DND-41 (cell line): ENCODE data around the gene SNAP25.
A peak's percentile ranks its signal among the peaks of the same experiment; 100 is the strongest.

ENCODE experiments used
- ATAC-seq: fragments of 200-7000 bp; cut with Tn5 transposase; 3 replicates; pipeline ENCODE4 v1.9.1; 2021; ENCODE audit warnings: low read depth; ENCODE audit not compliant: insufficient read depth
- DNase-seq: peaks from one replicate; pipeline ENCODE4 v3.0.0-alpha.2; 2020
- H2AFZ ChIP-seq: 2 replicates; pipeline ENCODE4 v1.6.0; 2012; ENCODE audit warnings: low read depth, low read length
- H3K27ac ChIP-seq: 2 replicates; pipeline ENCODE4 v1.5.1; 2012; ENCODE audit warnings: low read length, inconsistent platforms
- H3K27me3 ChIP-seq: fragments of 200-600 bp; sonication (generic); 2 replicates; pipeline ENCODE4 v1.6.0; 2012; ENCODE audit warnings: low read length, mild to moderate bottlenecking, inconsistent platforms; ENCODE audit not compliant: insufficient read depth, poor library complexity
- H3K36me3 ChIP-seq: 2 replicates; pipeline ENCODE4 v1.5.1; 2012; ENCODE audit warnings: low read length, inconsistent platforms; ENCODE audit not compliant: insufficient read depth
- H3K4me1 ChIP-seq: 2 replicates; pipeline ENCODE4 v1.5.1; 2012; ENCODE audit warnings: mild to moderate bottlenecking, low read length; ENCODE audit not compliant: insufficient read depth
- H3K4me2 ChIP-seq: 2 replicates; pipeline ENCODE4 v1.6.0; 2012; ENCODE audit warnings: mild to moderate bottlenecking, moderate library complexity, low read length, inconsistent platforms; ENCODE audit not compliant: insufficient read depth
- H3K4me3 ChIP-seq, 2 experiments: fragments of 200-600 bp in 1 of 2; shearing (Covaris generic) in 1 of 2; 2 replicates each; pipeline ENCODE4 v1.5.1; 2012 to 2016; ENCODE audit warnings: inconsistent platforms in 2 of 2, low read length in 2 of 2, mild to moderate bottlenecking in 2 of 2, low read depth in 1 of 2, moderate library complexity in 1 of 2
- H3K79me2 ChIP-seq: 2 replicates; pipeline ENCODE4 v1.6.0; 2012; ENCODE audit warnings: low read length, inconsistent platforms; ENCODE audit not compliant: insufficient read depth
- H3K9ac ChIP-seq: 2 replicates; pipeline ENCODE4 v1.6.0; 2012; ENCODE audit warnings: low read depth, mild to moderate bottlenecking, inconsistent platforms, low read length, moderate library complexity
- H3K9me3 ChIP-seq: 2 replicates; pipeline ENCODE4 v1.5.1; 2012; ENCODE audit warnings: low read length, moderate library complexity, mild to moderate bottlenecking, inconsistent platforms; ENCODE audit not compliant: insufficient read depth, severe bottlenecking
- H4K20me1 ChIP-seq: 2 replicates; pipeline ENCODE4 v1.6.0; 2012; ENCODE audit warnings: low read length; ENCODE audit not compliant: insufficient read depth
- EZH2 ChIP-seq: IDR thresholded peaks from 3 replicates; pipeline ENCODE4 v1.6.1; 2012; ENCODE audit warnings: borderline replicate concordance, low read depth, mild to moderate bottlenecking, moderate library complexity, low read length, inconsistent platforms; ENCODE audit not compliant: severe bottlenecking
- TF ChIP-seq, protein P1 (sequence below): IDR thresholded peaks from 2 replicates; pipeline ENCODE4 v1.5.1; 2012; ENCODE audit warnings: borderline replicate concordance, low read length, moderate library complexity, mild to moderate bottlenecking; ENCODE audit not compliant: poor library complexity, severe bottlenecking; ENCODE audit errors: extremely low read depth

SNAP25 gene

GRCh38 chr20:10218536-10219451, at the start of gene SNAP25:
Gene SNAP25 (plus strand): TSS chr20:10218830. CDS start chr20:10275492, 56,662 bp downstream.
- no peak within 1 kb of the TSS for H3K9ac ChIP-seq

DNA sequence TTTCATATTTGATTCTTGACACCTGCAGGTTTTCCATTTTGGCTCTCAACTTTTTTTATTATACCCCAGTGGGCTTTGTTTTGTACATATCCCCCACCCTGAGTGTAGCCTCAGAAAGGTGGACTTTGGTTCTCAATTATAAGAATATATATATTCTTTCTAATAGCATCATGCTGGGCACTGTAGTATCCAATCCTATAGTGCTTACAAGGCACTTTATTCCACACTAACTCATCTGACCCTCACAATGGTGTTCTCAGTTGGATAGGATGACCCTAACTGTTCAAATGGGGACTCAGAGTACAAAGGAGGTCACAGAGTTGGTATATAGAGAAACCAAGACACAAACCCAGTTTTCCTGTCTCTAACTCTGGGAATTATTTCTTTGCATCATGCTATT, 48.9 kb upstream of the SNAP25 start:
- H3K27ac ChIP-seq = no peak overlapping the region
- DNase-seq = no peak
- TF ChIP-seq, protein P1, sequence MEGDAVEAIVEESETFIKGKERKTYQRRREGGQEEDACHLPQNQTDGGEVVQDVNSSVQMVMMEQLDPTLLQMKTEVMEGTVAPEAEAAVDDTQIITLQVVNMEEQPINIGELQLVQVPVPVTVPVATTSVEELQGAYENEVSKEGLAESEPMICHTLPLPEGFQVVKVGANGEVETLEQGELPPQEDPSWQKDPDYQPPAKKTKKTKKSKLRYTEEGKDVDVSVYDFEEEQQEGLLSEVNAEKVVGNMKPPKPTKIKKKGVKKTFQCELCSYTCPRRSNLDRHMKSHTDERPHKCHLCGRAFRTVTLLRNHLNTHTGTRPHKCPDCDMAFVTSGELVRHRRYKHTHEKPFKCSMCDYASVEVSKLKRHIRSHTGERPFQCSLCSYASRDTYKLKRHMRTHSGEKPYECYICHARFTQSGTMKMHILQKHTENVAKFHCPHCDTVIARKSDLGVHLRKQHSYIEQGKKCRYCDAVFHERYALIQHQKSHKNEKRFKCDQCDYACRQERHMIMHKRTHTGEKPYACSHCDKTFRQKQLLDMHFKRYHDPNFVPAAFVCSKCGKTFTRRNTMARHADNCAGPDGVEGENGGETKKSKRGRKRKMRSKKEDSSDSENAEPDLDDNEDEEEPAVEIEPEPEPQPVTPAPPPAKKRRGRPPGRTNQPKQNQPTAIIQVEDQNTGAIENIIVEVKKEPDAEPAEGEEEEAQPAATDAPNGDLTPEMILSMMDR = no peak
- H4K20me1 ChIP-seq = no peaks in the 10 kb centered on the region
- H3K4me1 ChIP-seq = no peaks in the 10 kb centered on the region
- no peaks in the 10 kb centered on the region for H3K9me3 ChIP-seq
- no peak for ATAC-seq
- H3K36me3 ChIP-seq = no peaks in the 10 kb centered on the region
- no peak overlapping the region for H2AFZ ChIP-seq
- no peak overlapping the region for H3K9ac ChIP-seq
- no peaks in the 10 kb centered on the region for H3K79me2 ChIP-seq
- H3K4me3 ChIP-seq = no peak overlapping the region
- no peak overlapping the region for H3K4me2 ChIP-seq
- no peaks in the 10 kb centered on the region for H3K27me3 ChIP-seq

More at GRCh38 chr20:10218536-10219451, at the start of gene SNAP25:
- H3K79me2 ChIP-seq = no peaks in the 10 kb centered on the region
- H3K27me3 ChIP-seq = no peaks in the 10 kb centered on the region
- H3K36me3 ChIP-seq = no peaks in the 10 kb centered on the region
- H4K20me1 ChIP-seq = no peaks in the 10 kb centered on the region
- TF ChIP-seq EZH2 = no peak
- TF ChIP-seq, protein P1 = no peak
- no peaks in the 10 kb centered on the region for H3K9me3 ChIP-seq
- H3K4me2 ChIP-seq = no peak within 1 kb of the TSS
- H3K4me1 ChIP-seq = no peaks in the 10 kb centered on the region
- no peak for DNase-seq
- H2AFZ ChIP-seq = no peak within 1 kb of the TSS
- no peak within 1 kb of the TSS for H3K27ac ChIP-seq
- ATAC-seq = peak; percentile 14; the same call in 1 of the 3 replicates
- no peak within 1 kb of the TSS for H3K4me3 ChIP-seq

DNA sequence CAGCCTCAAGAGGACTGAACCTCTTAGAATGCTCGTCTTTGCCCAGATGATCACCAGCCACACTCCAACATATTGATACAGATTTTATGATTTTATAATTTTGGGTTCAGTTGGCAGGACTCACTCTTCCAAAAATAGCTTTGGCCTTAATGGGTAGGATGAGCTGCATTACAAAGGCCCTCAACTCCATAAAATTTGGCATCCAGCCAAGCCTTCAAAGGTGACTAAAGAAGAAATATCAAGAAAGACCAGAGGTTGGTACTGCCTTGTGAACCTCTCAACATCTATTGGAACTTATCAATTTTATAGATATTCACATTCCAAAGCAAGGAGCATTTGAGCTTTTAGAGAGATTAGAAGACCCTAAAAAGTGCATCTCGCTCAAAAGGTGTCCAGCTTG, 48.4 kb upstream of the SNAP25 start:
- DNase-seq (no peak), ATAC-seq (no peak)
- no peaks in the 10 kb centered on the region for H3K36me3 ChIP-seq
- no peak overlapping the region for H3K4me3 ChIP-seq
- H3K4me2 ChIP-seq = no peak overlapping the region
- TF ChIP-seq, protein P1 = no peak
- no peak for TF ChIP-seq EZH2
- H3K27me3 ChIP-seq = no peaks in the 10 kb centered on the region
- H3K4me1 ChIP-seq = no peaks in the 10 kb centered on the region
- no peak overlapping the region for H3K27ac ChIP-seq
- no peaks in the 10 kb centered on the region for H4K20me1 ChIP-seq
- no peak overlapping the region for H3K9ac ChIP-seq
- no peaks in the 10 kb centered on the region for H3K79me2 ChIP-seq
- H3K9me3 ChIP-seq = no peaks in the 10 kb centered on the region
- no peak overlapping the region for H2AFZ ChIP-seq
